Smooth muscle cell (in vitro differentiated cells): ENCODE results near the gene TANC1. TPM values are rescaled to one million over a fixed set of nuclear protein-coding genes. Genes with fewer than 3 reads are reported as not detected.

Experiments
- DNase-seq: peaks from one replicate; lab custom pipeline; 2025; ENCODE audit not compliant: unreplicated experiment; lab: John Stamatoyannopoulos, UW
- H2AFZ ChIP-seq: fragments of 200-600 bp; sonication (generic); 2 replicates; pipeline ENCODE4 v1.6.0; 2016; ENCODE audit warnings: antibody characterized with exemption, low read depth, mild to moderate bottlenecking
- H3F3A ChIP-seq: fragments of 200-600 bp; sonication (generic); 2 replicates; pipeline ENCODE4 v1.6.0; 2017; ENCODE audit warnings: antibody characterized with exemption, low read depth
- H3K27ac ChIP-seq: fragments of 200-600 bp; sonication (generic); 2 replicates; pipeline ENCODE4 v1.5.1; 2016; ENCODE audit warnings: low read depth, mild to moderate bottlenecking
- H3K27me3 ChIP-seq: fragments of 200-600 bp; sonication (generic); 2 replicates; pipeline ENCODE4 v1.6.1; 2016; ENCODE audit warnings: low read depth, mild to moderate bottlenecking
- H3K36me3 ChIP-seq: fragments of 200-600 bp; sonication (generic); 2 replicates; pipeline ENCODE4 v1.5.1; 2016; ENCODE audit warnings: low read depth
- H3K4me1 ChIP-seq: fragments of 200-600 bp; sonication (generic); 2 replicates; pipeline ENCODE4 v1.5.1; 2016; ENCODE audit warnings: low read depth
- H3K4me2 ChIP-seq: fragments of 200-600 bp; sonication (generic); 2 replicates; pipeline ENCODE4 v1.6.0; 2016; ENCODE audit warnings: mild to moderate bottlenecking
- H3K4me3 ChIP-seq: fragments of 200-600 bp; sonication (generic); 2 replicates; pipeline ENCODE4 v1.5.1; 2016; ENCODE audit warnings: mild to moderate bottlenecking
- H3K79me2 ChIP-seq: fragments of 200-600 bp; sonication (generic); 2 replicates; pipeline ENCODE4 v1.6.0; 2016; ENCODE audit warnings: low read depth, mild to moderate bottlenecking
- H3K9ac ChIP-seq: fragments of 200-600 bp; sonication (generic); 2 replicates; pipeline ENCODE4 v1.6.0; 2016; ENCODE audit warnings: low read depth
- H3K9me3 ChIP-seq: fragments of 200-600 bp; sonication (generic); replicated peaks from 2 replicates; pipeline ENCODE4 v1.5.1; 2016; ENCODE audit warnings: low read depth
- H4K20me1 ChIP-seq: fragments of 200-600 bp; sonication (generic); 2 replicates; pipeline ENCODE4 v1.6.0; 2016; ENCODE audit warnings: low read depth
- WGBS: methylation state at CpG from one replicate; pipeline ENCODE4 v1.1.7; 2016; ENCODE audit warnings: low lambda C conversion rate; 5-methylcytosine and 5-hydroxymethylcytosine counted together
- polyA plus RNA-seq: library from polyadenylated mRNA; unstranded; fragments of >200 nt; fragmentation: Nextera tagmentation; extraction: Ambion mirVana; gene quantifications from 2 replicates; pipeline ENCODE4 v1.2.1, GENCODE V29; 2016
- total RNA-seq: library from RNA; depleted of rRNA; stranded (reverse); fragments of >200 nt; gene quantifications from 2 replicates; pipeline ENCODE4 v1.2.3, GENCODE V29; 2014
- TF ChIP-seq, protein P1 (sequence below): fragments of 200-600 bp; sonication (generic); IDR thresholded peaks from 2 replicates; pipeline ENCODE4 v1.5.1; 2017; ENCODE audit warnings: borderline replicate concordance, mild to moderate bottlenecking, antibody characterized with exemption; ENCODE audit not compliant: insufficient read depth, poor library complexity, severe bottlenecking

Gene TANC1
- total and polyA plus RNA-seq, 2 experiments from 2014 or later: 9.1 to 30.8 TPM

DNA sequence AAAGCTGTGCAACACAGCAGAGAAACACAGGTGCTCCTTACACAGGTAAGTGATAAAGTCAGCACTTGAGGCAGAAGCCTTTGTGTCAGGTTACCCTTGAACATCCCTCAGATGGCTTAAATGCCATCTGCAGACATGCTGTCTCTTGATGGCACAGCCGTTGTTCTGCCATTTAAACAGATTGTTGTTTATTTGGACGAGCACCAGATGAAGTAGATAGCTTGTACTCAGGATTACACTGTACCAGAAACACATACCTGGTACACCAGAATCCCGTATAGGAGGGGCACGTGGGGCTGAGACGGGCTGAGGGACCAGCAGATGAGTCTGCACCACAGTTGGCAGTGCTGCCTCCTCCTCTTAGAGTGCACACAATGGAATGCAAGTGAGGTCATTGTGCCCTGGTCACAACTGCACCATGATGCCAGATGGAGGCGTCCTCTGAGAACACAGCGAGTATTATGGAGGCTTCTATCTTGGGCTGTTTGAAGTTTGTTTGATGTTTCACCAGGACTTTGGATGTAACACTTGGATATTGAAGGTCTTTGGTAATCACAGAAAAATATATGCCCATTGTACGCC lies 143.0 kb downstream of the TANC1 start:
- Histone ChIP-seq H3K4me1 (no peaks in the 10 kb centered on the region), H3K79me2 (peaks cover 8% of the 10 kb centered on the region), H3K27me3 (no peaks in the 10 kb centered on the region), H3K27ac (no peak overlapping the region), H3F3A (no peaks in the 10 kb centered on the region), H4K20me1 (peaks cover 14% of the 10 kb centered on the region), H3K4me3 (no peak overlapping the region), H3K9me3 (no peaks in the 10 kb centered on the region), H3K4me2 (no peak overlapping the region), H3K36me3 (no peaks in the 10 kb centered on the region), H2AFZ (no peak overlapping the region), H3K9ac (no peak overlapping the region)
- no peak for DNase-seq
- TF ChIP-seq, protein P1, sequence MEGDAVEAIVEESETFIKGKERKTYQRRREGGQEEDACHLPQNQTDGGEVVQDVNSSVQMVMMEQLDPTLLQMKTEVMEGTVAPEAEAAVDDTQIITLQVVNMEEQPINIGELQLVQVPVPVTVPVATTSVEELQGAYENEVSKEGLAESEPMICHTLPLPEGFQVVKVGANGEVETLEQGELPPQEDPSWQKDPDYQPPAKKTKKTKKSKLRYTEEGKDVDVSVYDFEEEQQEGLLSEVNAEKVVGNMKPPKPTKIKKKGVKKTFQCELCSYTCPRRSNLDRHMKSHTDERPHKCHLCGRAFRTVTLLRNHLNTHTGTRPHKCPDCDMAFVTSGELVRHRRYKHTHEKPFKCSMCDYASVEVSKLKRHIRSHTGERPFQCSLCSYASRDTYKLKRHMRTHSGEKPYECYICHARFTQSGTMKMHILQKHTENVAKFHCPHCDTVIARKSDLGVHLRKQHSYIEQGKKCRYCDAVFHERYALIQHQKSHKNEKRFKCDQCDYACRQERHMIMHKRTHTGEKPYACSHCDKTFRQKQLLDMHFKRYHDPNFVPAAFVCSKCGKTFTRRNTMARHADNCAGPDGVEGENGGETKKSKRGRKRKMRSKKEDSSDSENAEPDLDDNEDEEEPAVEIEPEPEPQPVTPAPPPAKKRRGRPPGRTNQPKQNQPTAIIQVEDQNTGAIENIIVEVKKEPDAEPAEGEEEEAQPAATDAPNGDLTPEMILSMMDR: no peak
- 93% methylated on average over 8 of the region's 8 CpGs for WGBS

DNA sequence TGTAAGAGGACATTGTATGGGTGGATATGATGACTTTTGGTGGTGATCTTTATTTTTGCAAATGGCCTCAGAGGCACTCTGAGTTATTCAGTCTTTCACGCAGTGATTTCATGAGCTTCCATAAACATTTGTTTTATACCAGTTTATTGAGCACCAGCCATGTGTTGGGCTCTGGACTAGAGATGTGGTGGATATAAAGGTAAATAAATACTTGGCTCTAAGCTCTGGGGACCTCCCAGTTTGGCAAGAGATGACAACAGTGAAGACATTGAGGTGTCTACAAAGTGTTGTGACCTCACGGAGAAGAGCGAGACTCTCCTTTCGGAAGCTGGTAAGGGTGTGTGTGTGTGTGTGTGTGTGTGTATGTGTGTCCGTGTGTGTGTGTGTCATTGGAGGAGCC lies 146.4 kb downstream of the TANC1 start:
- Histone ChIP-seq H3K4me3 (no peak overlapping the region), H3K9me3 (no peaks in the 10 kb centered on the region), H3K36me3 (no peaks in the 10 kb centered on the region), H3F3A (no peaks in the 10 kb centered on the region), H3K4me1 (no peaks in the 10 kb centered on the region), H4K20me1 (peaks cover 9% of the 10 kb centered on the region), H3K27me3 (no peaks in the 10 kb centered on the region), H3K27ac (no peak overlapping the region), H3K9ac (no peak overlapping the region), H3K79me2 (peaks cover 8% of the 10 kb centered on the region), H2AFZ (no peak overlapping the region), H3K4me2 (no peak overlapping the region)
- TF ChIP-seq, protein P1: no peak
- no peak for DNase-seq
- 98% methylated on average over 5 of the region's 5 CpGs for WGBS

DNA sequence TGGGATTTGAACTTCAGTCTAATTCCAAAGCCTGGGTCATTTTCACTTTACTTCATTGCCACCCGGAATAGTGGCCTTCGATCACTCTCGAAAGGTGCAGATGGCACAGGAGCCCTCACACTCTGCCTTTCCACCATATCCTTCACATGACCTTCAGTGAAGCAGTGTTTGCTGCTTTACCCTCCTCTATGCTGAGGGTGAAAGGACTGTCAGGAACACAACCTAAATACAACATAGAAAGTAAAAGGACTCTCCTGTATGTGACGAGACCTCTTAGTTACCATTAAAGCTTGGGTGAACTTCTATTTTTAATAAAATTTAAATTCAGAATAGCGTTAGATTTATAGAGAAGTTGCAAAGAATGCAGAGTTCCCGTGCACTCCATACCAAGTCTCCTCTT lies 148.5 kb downstream of the TANC1 start:
- Histone ChIP-seq H2AFZ (no peak overlapping the region), H3K36me3 (no peaks in the 10 kb centered on the region), H3K4me2 (no peak overlapping the region), H3K27me3 (no peaks in the 10 kb centered on the region), H3K4me3 (no peak overlapping the region), H3K9ac (no peak overlapping the region), H3K4me1 (no peaks in the 10 kb centered on the region), H3F3A (no peaks in the 10 kb centered on the region), H3K9me3 (no peaks in the 10 kb centered on the region), H3K79me2 (peaks cover 19% of the 10 kb centered on the region), H3K27ac (no peak overlapping the region), H4K20me1 (peaks cover 4% of the 10 kb centered on the region)
- no peak for DNase-seq
- WGBS: 97% methylated on average over 6 of the region's 6 CpGs
- TF ChIP-seq, protein P1: no peak

DNA sequence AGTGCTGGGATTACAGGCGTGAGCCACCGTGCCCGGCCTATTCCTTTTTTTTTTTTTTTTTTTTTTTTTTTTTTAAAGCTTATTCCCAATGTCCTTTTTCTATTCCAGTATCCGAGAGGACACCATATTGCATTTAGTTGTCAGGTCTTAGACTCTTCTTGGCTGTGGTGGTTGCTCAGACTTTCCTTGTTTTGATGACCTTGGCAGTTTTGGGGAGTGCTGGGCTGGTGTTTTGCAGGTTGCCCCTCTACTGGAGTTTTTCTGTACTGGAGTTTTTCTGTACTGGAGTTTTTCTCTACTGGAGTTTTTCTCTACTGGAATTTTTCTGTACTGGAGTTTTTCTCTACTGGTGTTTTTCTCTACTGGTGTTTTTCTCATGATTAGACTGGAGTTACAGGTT lies 149.2 kb downstream of the TANC1 start:
- Histone ChIP-seq H3K4me2 (no peak overlapping the region), H3K4me3 (no peak overlapping the region), H3K4me1 (no peaks in the 10 kb centered on the region), H3F3A (no peaks in the 10 kb centered on the region), H3K36me3 (no peaks in the 10 kb centered on the region), H3K9ac (no peak overlapping the region), H3K9me3 (no peaks in the 10 kb centered on the region), H3K79me2 (peaks cover 23% of the 10 kb centered on the region), H2AFZ (no peak overlapping the region), H3K27me3 (no peaks in the 10 kb centered on the region), H3K27ac (no peak overlapping the region), H4K20me1 (peaks cover 4% of the 10 kb centered on the region)
- DNase-seq: no peak
- 82% methylated on average over 4 of the region's 4 CpGs for WGBS
- TF ChIP-seq, protein P1: no peak
